ENCODE data around the gene KLHL21.

KLHL21 gene

DNA sequence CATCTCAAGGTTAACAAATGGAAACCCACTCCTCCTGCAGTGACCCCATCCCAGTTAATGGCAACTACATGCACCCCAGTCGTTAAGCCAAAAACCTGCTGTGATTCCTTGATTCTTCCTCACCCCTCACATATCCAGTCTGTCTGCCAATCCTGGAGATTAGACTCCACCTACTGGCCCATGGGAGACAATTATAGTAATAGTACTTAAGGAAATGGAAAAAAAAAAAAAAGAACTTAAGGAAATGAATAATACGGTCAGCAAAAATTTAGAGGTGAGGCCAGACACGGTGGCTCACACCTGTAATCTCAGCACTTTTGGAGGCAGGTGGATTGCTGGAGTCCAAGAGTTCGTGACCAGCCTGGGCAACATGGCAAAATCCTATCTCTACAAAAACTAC lies 55.4 kb downstream of the KLHL21 start:
- DNase-seq (ENCODE audit: low spot score) = no peak

DNA sequence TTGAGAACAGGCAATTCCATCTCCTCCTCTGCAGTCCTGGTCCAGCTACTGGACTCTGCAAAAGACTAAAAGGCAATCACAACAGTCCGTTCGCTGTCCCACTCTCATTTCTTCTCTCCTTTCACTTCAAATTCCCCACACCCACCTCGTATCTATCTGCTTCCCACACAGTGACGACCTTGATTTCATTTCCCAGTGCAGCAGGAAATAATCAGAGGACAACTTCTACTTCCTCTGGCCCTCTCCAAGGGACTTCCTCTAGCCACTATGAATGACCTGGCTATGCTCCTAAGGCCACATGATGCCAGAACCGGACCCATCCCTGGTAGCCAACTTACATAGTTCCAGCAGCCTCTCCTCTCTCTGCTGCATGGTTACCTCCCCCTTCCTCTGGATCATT lies 56.3 kb downstream of the KLHL21 start:
- DNase-seq (ENCODE audit: low spot score) = no peak

DNA sequence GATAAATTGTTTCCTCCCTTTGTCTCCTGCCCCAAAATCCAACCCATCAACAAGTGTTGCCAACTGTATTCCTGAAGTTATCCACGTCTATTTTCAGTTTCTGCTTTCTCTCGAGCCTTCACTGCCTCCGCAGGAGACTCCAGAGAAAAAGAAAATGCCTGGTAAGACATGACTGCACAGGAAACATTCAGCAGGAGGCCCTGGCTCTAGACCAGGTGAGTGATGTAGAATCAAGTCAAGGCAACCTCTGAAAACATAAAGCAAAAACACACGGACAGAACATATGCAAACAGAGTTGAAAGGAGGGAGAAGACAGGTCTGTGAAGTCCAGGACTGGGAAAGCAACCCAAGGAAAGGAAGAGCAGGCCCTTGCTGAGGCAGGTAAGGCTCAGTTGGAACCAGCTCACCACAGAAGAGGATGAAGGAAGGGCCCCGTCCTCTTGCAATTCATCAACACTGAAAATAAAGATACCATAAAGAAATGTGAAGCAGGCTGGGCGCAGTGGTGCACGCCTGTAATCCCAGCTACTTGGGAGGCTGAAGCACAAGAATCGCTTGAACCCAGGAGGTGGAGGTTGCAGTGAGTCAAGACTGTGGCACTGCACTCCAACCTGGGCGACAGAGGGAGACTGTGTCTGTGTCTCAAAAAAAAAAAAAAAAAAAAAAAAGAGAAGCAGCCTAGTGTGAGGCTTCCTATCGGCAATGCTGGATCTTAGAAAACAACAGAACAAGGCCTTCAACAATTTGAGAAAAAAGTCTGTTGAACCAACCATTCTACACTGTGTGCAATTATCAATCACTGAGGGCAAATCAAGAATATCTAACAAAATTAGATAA lies 57.2 kb downstream of the KLHL21 start:
- no peak for DNase-seq (ENCODE audit: low spot score)

DNA sequence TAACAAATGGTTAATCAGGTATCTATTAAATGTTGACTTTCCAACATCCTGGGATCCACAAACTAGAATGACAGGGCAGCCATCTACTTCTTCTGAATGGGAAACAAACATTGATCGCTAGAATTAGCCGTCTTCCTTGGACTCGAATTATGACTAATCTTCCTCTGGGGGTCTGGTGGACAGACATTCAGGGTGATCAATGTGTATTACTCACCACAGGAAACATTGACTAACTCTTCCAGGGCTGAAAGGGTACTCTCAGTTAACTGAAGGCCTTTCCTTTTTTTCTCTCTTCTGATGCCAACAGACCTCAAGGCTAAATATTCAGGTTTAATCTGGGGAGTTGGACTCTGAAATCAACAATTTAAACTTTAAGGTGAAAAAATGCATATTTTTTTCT lies 57.8 kb downstream of the KLHL21 start:
- no peak for DNase-seq (ENCODE audit: low spot score)

Measured in SW480 (cell line).